ENCODE measurements around the gene PFDN1.

DNA sequence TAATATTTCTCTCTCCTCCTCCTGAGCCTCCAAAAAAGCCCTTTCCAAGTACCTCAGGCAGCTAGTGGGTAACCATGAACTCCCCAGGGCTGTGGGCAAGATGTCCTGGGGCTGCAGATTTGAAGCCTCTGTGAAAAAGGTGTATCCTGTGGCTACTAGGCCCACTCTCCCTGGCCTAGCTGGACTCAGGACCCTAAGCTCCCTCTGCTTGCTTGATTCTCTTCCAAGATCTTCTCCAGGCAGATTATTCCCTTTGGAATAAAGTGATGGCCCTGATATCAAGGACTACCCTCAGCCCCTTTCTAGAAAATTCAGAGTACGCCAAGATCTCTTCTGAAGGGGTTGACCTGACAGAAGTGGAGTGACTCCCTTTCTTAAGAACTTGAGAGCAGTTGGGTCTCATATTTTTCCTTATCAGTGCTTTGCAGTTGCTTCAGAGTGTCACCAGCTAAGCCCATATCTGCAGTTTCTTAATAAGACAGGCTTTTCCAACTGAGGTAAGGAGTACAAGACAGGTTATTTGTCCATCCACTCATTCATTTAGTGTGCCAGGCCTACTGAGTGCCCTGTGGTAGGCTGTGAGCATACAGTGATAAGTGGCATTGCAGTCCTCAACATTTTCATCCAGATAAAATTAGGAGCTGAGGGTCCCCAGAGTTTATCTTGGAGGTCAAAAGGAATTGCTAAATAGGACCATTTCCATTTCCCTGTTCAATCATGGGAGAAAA is 85.4 kb downstream of the PFDN1 start:
- TF ChIP-seq, protein P1, sequence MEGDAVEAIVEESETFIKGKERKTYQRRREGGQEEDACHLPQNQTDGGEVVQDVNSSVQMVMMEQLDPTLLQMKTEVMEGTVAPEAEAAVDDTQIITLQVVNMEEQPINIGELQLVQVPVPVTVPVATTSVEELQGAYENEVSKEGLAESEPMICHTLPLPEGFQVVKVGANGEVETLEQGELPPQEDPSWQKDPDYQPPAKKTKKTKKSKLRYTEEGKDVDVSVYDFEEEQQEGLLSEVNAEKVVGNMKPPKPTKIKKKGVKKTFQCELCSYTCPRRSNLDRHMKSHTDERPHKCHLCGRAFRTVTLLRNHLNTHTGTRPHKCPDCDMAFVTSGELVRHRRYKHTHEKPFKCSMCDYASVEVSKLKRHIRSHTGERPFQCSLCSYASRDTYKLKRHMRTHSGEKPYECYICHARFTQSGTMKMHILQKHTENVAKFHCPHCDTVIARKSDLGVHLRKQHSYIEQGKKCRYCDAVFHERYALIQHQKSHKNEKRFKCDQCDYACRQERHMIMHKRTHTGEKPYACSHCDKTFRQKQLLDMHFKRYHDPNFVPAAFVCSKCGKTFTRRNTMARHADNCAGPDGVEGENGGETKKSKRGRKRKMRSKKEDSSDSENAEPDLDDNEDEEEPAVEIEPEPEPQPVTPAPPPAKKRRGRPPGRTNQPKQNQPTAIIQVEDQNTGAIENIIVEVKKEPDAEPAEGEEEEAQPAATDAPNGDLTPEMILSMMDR (IDR thresholded peaks at IDR 0.05 in 2 of 3, conservative IDR thresholded peaks at IDR 0.05 in 1 of 3; ENCODE audit: borderline replicate concordance in 1 of 3, insufficient read depth in 1 of 3, low read depth in 2 of 3, low read length in 2 of 3), result no peak
- TF ChIP-seq POLR2A (IDR thresholded peaks at IDR 0.05; ENCODE audit: borderline replicate concordance, extremely low read depth, insufficient read depth, insufficient read length) (no peak), ZNF274 (IDR thresholded peaks at IDR 0.05; ENCODE audit: low read depth, low read length) (no peak), EZH2 (IDR thresholded peaks at IDR 0.05) (no peak), YY1 (IDR thresholded peaks at IDR 0.05; ENCODE audit: extremely low read depth, insufficient replicate concordance, low read depth, low read length) (no peak), TCF7L2 (IDR thresholded peaks at IDR 0.05; ENCODE audit: borderline replicate concordance, extremely low read depth, insufficient read depth, insufficient read length) (no peak)
